ENCODE data around the gene USP19.

DNA sequence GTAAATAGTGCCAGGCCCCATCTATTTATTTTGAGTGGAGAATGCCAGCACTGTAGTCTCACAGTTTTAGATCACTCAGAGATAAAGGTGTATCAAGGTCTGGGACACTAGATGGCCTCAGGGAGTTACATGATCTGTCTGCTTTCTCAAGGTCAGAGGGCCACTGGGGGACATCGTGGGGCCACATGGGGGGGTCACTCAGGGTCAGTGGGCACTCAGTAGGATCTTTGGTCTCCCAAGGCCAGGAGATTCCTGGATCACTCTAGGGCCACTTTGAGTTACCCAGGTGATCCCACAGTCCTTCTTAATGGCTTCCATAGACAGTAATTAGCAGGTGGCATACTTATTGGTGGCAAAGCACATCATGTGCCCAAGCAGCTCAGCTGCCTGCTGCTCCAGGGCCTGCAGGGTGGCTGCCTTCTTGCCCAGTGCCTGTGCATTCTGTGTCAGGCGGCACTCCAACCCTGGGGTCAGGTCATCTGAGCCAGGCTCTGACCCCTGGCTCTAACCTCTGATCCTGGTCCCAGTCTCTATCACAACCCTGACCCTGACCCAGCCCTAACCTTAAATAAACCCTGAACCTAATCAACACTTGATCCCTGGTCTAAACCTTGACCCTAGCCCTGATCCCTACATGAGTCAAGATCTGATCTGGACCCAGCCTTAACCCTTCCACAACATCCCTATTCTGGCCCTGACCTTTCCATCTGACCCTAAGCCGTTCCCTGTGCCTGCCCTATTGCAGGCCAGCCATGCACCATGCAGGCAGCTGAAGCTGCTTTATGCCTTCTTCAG, 14.0 kb upstream of the USP19 start:
- TF ChIP-seq TBL1XR1 (IDR thresholded peaks at IDR 0.05; ENCODE audit: low read depth, low read length) (no peak), POLR2A (IDR thresholded peaks at IDR 0.05; ENCODE audit: low read depth, low read length) (no peak), NR2C1 (IDR thresholded peaks at IDR 0.05) (no peak), E2F8 (IDR thresholded peaks at IDR 0.05; ENCODE audit: low read depth, partially characterized antibody) (no peak), NFYB (IDR thresholded peaks at IDR 0.05; ENCODE audit: insufficient read depth, low read depth, low read length) (no peak), PKNOX1 (IDR thresholded peaks at IDR 0.05) (no peak), SUZ12 (IDR thresholded peaks at IDR 0.05; ENCODE audit: unreplicated experiment) (no peak), KDM1A (IDR thresholded peaks at IDR 0.05; ENCODE audit: borderline replicate concordance) (no peak)
